DMS 273 (cell line): ENCODE measurements around the gene NCAPD3.

ENCODE experiments used
- DNase-seq: peaks from one replicate; lab custom pipeline; 2025; ENCODE audit not compliant: unreplicated experiment; lab: John Stamatoyannopoulos, UW

Gene NCAPD3

GRCh38 chr11:134252346-134253187, 28.8 kb upstream of the NCAPD3 start:
- peak; percentile 72 for DNase-seq

GRCh38 chr11:134250675-134251074, 26.9 kb upstream of the NCAPD3 start:
- DNase-seq = no peak

- no peak for DNase-seq
Measured at GRCh38 chr11:134250246-134250645, 26.5 kb upstream of the NCAPD3 start.

- DNase-seq = no peak
Measured at GRCh38 chr11:134248910-134249480, 25.2 kb upstream of the NCAPD3 start.

- no peak for DNase-seq
Measured at GRCh38 chr11:134246678-134247077, 22.9 kb upstream of the NCAPD3 start.

- no peak for DNase-seq
Measured at GRCh38 chr11:134246100-134246499, 22.3 kb upstream of the NCAPD3 start.

GRCh38 chr11:134245434-134245833, 21.7 kb upstream of the NCAPD3 start:
- DNase-seq = no peak

- peak; percentile 10 for DNase-seq
Measured at GRCh38 chr11:134244593-134244992, 20.8 kb upstream of the NCAPD3 start.

- no peak for DNase-seq
Measured at GRCh38 chr11:134243913-134244312, 20.1 kb upstream of the NCAPD3 start.

GRCh38 chr11:134242376-134242775, 18.6 kb upstream of the NCAPD3 start:
- no peak for DNase-seq

GRCh38 chr11:134240592-134240991, 16.8 kb upstream of the NCAPD3 start:
- DNase-seq = no peak

- no peak for DNase-seq
Measured at GRCh38 chr11:134238956-134239355, 15.2 kb upstream of the NCAPD3 start.

GRCh38 chr11:134237557-134237922, 13.8 kb upstream of the NCAPD3 start:
- DNase-seq = no peak

- no peak for DNase-seq
Measured at GRCh38 chr11:134236834-134237556, 13.2 kb upstream of the NCAPD3 start.

GRCh38 chr11:134235399-134235798, 11.6 kb upstream of the NCAPD3 start:
- no peak for DNase-seq

GRCh38 chr11:134233729-134234179, 10.0 kb upstream of the NCAPD3 start:
- no peak for DNase-seq

- DNase-seq = no peak
Measured at GRCh38 chr11:134231958-134232659, 8.3 kb upstream of the NCAPD3 start.

GRCh38 chr11:134230339-134230738, 6.6 kb upstream of the NCAPD3 start:
- DNase-seq = no peak

- DNase-seq = no peak
Measured at GRCh38 chr11:134229126-134229790, 5.5 kb upstream of the NCAPD3 start.

GRCh38 chr11:134228625-134229024, 4.9 kb upstream of the NCAPD3 start:
- DNase-seq = peak; percentile 13

- no peak for DNase-seq
Measured at GRCh38 chr11:134226806-134227325, 3.1 kb upstream of the NCAPD3 start.
